GM19455 (cell line): ENCODE results near the gene NEDD4L.

Experiments used
- ATAC-seq: cut with Tn5 transposase; IDR thresholded peaks from one replicate; pipeline ENCODE4 v1.9.1; 2021; ENCODE audit not compliant: unreplicated experiment

The NEDD4L gene

GRCh38 chr18:58205443-58206160 lies 161.6 kb downstream of the NEDD4L start:
- ATAC-seq, result no peak

- no peak for ATAC-seq
Measured at GRCh38 chr18:58207520-58208152, 163.6 kb downstream of the NEDD4L start.

DNA sequence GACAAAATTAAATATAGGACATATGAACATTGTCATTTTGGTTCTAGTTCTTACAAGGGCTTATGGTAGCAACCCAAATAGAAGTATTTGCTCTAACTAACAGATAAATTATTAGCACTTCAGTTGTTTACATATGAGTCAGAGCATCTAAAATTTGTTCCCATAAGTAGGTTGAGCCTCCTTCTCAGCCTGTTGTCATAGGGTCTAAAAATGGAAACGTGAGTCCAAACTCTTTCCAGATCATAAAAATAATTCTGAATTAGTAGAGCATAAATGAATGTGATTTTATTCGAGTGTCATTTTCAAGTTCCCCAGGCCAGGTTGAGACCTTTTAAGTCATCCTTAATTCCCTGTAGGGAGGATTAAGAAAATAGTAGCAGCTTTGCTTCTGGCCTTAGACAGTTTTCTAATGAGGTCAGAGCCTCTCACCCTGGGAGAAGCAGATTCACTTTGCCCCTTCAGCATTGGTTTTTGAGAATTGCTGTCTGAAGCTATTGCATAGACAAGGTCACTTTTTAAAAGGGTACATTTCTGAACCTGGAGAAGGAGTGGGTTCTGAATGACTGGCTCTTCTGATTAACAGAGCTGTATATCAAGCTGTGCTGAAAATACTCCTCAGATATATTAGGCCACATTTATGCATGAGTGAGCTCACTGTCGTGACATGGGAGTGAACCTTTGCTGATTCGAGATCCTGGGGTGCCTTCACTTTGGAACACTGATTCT lies 164.3 kb downstream of the NEDD4L start:
- no peak for ATAC-seq

GRCh38 chr18:58209326-58209725 lies 165.3 kb downstream of the NEDD4L start:
- no peak for ATAC-seq

DNA sequence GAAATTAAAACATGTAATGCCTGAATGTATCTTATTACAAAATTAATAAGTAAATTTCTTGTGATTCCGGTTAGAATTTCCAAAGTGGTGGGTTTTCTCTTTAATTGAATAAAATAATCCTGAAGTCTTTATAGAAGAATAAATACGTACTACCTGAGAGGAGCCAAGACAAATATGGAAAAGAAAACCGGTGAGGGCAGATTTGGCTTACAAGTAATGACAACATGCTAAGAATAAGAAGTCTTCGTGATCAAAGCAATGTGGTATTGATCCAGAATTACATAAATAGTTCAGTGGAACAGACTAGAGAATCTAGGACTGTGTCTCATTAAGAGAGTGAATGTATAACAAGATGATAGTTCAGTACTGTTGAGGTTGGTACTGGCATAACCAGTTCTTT lies 167.5 kb downstream of the NEDD4L start:
- ATAC-seq, result no peak

- ATAC-seq, result no peak
Measured at GRCh38 chr18:58212274-58212673, 168.2 kb downstream of the NEDD4L start.

- no peak for ATAC-seq
Measured at GRCh38 chr18:58213440-58213839, 169.4 kb downstream of the NEDD4L start.

DNA sequence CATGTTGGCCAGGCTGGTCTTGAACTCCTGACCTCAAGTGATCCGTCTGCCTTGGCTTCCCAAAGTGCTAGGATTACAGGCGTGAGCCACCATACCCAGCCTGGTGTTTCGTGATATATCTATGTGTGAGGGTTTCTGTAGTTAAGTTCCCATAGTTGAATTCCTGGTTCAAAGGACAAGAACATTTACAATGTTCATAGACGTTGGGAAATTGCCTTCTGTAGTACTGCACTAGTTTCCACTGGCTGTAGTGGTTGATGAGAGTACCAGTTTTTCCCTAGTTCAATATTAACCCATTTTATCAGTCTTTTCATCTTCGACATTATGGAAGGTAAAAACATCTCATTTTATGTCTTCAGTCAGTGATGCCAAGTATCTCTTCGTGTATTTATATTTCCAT lies 171.0 kb downstream of the NEDD4L start:
- ATAC-seq, result no peak

GRCh38 chr18:58216071-58216481 lies 172.1 kb downstream of the NEDD4L start:
- no peak for ATAC-seq

DNA sequence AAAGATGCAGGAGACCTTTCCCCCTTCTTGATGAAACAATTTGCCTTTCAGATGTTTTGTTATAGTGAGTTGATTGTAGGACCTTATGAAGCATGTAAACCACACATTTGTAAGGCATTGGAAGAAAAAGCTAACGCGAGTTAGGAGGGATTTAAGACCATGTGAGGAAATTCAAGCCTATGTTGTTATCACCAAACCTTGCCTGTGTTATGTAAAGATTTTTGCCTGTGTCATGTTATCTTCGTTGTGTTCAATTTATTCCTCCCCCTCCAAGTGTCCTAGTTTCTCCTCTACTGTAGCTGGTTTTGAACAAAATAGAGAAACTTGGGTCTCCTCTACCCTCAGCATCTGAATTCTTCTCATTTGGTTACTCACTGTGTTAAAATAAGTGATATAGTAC lies 173.0 kb downstream of the NEDD4L start:
- no peak for ATAC-seq

- ATAC-seq, result no peak
Measured at GRCh38 chr18:58218117-58218516, 174.1 kb downstream of the NEDD4L start.

- ATAC-seq, result no peak
Measured at GRCh38 chr18:58221060-58221725, 177.2 kb downstream of the NEDD4L start.

GRCh38 chr18:58222432-58223125 lies 178.6 kb downstream of the NEDD4L start:
- no peak for ATAC-seq

- ATAC-seq, result no peak
Measured at GRCh38 chr18:58223717-58224424, 179.8 kb downstream of the NEDD4L start.

- ATAC-seq, result no peak
Measured at GRCh38 chr18:58224425-58224750, 180.4 kb downstream of the NEDD4L start.

- ATAC-seq, result peak; percentile 72
Measured at GRCh38 chr18:58225101-58225500, 181.1 kb downstream of the NEDD4L start.

GRCh38 chr18:58226429-58226828 lies 182.4 kb downstream of the NEDD4L start:
- ATAC-seq, result no peak

- ATAC-seq, result no peak
Measured at GRCh38 chr18:58227361-58227930, 183.4 kb downstream of the NEDD4L start.

DNA sequence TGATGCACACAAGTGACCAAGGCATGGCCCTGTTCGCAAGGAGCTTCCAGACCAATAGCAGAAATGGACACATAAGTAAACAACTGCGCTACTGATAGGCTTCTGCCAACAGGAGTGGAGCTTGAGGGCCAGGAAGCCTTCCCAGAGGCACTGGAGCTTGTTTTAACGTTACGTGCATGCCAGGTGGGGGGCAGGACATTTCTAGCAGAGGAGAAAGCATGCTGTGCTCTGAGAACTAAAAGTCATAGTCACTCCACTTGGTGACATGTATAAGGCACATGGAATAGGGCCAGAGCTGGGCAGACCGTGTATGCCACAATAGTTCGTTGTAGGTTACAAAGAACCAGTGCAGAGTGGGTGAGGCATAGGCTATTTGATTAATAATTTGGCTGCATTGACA lies 184.2 kb downstream of the NEDD4L start:
- ATAC-seq, result no peak

DNA sequence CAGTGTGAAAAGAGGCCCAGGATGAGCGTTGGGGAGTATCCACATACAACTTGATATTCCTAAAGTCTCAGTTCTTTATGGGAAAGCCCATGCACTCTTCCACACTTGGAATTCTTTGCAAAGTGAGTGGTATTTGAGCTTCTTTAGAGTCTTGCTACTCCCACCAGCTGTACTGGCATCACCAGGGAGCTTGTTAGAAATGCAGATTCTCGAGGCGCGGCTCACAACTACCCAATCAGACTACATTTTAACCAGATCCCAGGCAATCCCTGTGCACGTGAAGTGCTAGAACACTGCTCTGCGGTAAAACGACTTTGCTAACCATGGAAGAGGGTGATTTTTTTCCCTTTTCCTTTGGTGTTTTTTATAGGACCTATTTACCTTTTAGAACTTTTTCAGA lies 184.7 kb downstream of the NEDD4L start:
- ATAC-seq, result no peak
